SW 1271 (cell line): Measurements from ENCODE around the gene REC8.

ENCODE experiments used
- DNase-seq, 2 experiments: peaks; one replicate each; lab custom pipeline; 2025; lab: John Stamatoyannopoulos, UW

The REC8 gene

GRCh38 chr14:24159777-24160498 is 11.9 kb upstream of the REC8 start:
- no peak for DNase-seq

- DNase-seq: no peak
Observed at GRCh38 chr14:24160499-24160849, 11.4 kb upstream of the REC8 start.

GRCh38 chr14:24160850-24161804 is 10.8 kb upstream of the REC8 start, which contains the start of gene IRF9:
Gene IRF9 (plus strand): TSS chr14:24161265. CDS start chr14:24162145, 880 bp downstream.
- DNase-seq: peak; percentile 75 to 95

- DNase-seq: no peak
Observed at GRCh38 chr14:24162093-24162492, 9.8 kb upstream of the REC8 start.

- no peak for DNase-seq
Observed at GRCh38 chr14:24164518-24164991, 7.3 kb upstream of the REC8 start.

- DNase-seq: no peak
Observed at GRCh38 chr14:24165785-24166184, 6.1 kb upstream of the REC8 start.

GRCh38 chr14:24167469-24168114 is 4.3 kb upstream of the REC8 start:
- no peak for DNase-seq

- no peak for DNase-seq
Observed at GRCh38 chr14:24172261-24172860, 481 bp downstream of the REC8 start.

GRCh38 chr14:24172871-24173281 is 996 bp downstream of the REC8 start:
- DNase-seq: no peak

- DNase-seq: no peak
Observed at GRCh38 chr14:24176599-24176998, 4.7 kb downstream of the REC8 start.

- no peak for DNase-seq
Observed at GRCh38 chr14:24177041-24177825, 5.4 kb downstream of the REC8 start.

GRCh38 chr14:24177891-24178290 is 6.0 kb downstream of the REC8 start:
- no peak for DNase-seq

GRCh38 chr14:24178399-24179178 is 6.7 kb downstream of the REC8 start:
- no peak for DNase-seq

- no peak for DNase-seq
Observed at GRCh38 chr14:24179294-24179960, 7.5 kb downstream of the REC8 start.

- DNase-seq: no peak
Observed at GRCh38 chr14:24179961-24180796, 8.3 kb downstream of the REC8 start.

GRCh38 chr14:24181371-24182077 is 9.6 kb downstream of the REC8 start:
- no peak for DNase-seq

- no peak for DNase-seq
Observed at GRCh38 chr14:24182110-24182882, 10.4 kb downstream of the REC8 start.
